ENCODE results near the gene SLC37A4. TPM values are rescaled to one million over a fixed set of nuclear protein-coding genes. Genes with fewer than 3 reads are reported as not detected.

SLC37A4 gene
- total and polyA plus RNA-seq, 2 of the 13 experiments (the other 11 are each of a cell fraction or from before 2014, with no cell fraction given), result 43.0 to 56.1 TPM

- TF ChIP-seq HMGXB3 (CRISPR knock-in tag; IDR thresholded peaks at IDR 0.05; ENCODE audit: borderline replicate concordance), result 0 out of 2 replicates have a peak, but pooled peaks have one; percentile 46
- TF ChIP-seq TSC22D2 (CRISPR knock-in tag; IDR thresholded peaks at IDR 0.05; ENCODE audit: borderline replicate concordance), result peak; percentile 76; the same call in 1 of the 2 replicates
- TF ChIP-seq ZFP91 (CRISPR knock-in tag; IDR thresholded peaks at IDR 0.05; ENCODE audit: borderline replicate concordance), result peak; percentile 91
- TF ChIP-seq TCF7 (IDR thresholded peaks at IDR 0.05; ENCODE audit: low read depth), result no peak
- no peak for TF ChIP-seq KLF11 (CRISPR knock-in tag; IDR thresholded peaks at IDR 0.05)
- TF ChIP-seq ZNF20 (CRISPR knock-in tag; IDR thresholded peaks at IDR 0.05), result no peak
- TF ChIP-seq NFE2L1 (CRISPR knock-in tag; IDR thresholded peaks at IDR 0.05; ENCODE audit: borderline replicate concordance), result no peak
- 0 out of 2 replicates have a peak, but pooled peaks have one; percentile 9 for TF ChIP-seq SOX13 (IDR thresholded peaks at IDR 0.05)
- TF ChIP-seq SOX13 (CRISPR knock-in tag; conservative IDR thresholded peaks at IDR 0.05 in 1 of 2, IDR thresholded peaks at IDR 0.05 in 1 of 2), result peak in 1 of 2 experiments; percentile 45; a peak in 2 of 4 replicates
- TF ChIP-seq THAP8 (CRISPR knock-in tag; IDR thresholded peaks at IDR 0.05; ENCODE audit: borderline replicate concordance), result no peak
- TF ChIP-seq EZH2 (conservative IDR thresholded peaks at IDR 0.05; ENCODE audit: low read depth, low read length), result no peak
- 0 out of 2 replicates have a peak, but pooled peaks have one; percentile 39 for TF ChIP-seq RERE (CRISPR knock-in tag; IDR thresholded peaks at IDR 0.05; ENCODE audit: low read depth)
- TF ChIP-seq ZZZ3 (CRISPR knock-in tag; IDR thresholded peaks at IDR 0.05; ENCODE audit: borderline replicate concordance), result 0 out of 2 replicates have a peak, but pooled peaks have one; percentile 19
- no peak for TF ChIP-seq ZNF784 (CRISPR knock-in tag; IDR thresholded peaks at IDR 0.05; ENCODE audit: borderline replicate concordance)
These were observed 36.9 kb upstream of the SLC37A4 start, which contains the start of gene VPS11 (continued) for GRCh38 chr11:119067371-119068222.

All from HepG2 (cell line).